NB4 (cell line): ENCODE measurements around the gene UXS1.
A peak's percentile ranks its signal among the peaks of the same experiment; 100 is the strongest.

ENCODE experiments used
- DNase-seq: peaks from one replicate; pipeline ENCODE4 v3.0.0; 2010; ENCODE audit warnings: low read depth
- H3K4me3 ChIP-seq: one replicate; pipeline ENCODE4 v1.5.1; 2011; ENCODE audit warnings: mild to moderate bottlenecking, low read depth, low read length, moderate library complexity
- MYC ChIP-seq: IDR thresholded peaks from 2 replicates; pipeline ENCODE4 v1.6.1; 2011; ENCODE audit warnings: low read depth, low read length
- POLR2A ChIP-seq: IDR thresholded peaks from 2 replicates; pipeline ENCODE4 v1.6.1; 2011; ENCODE audit warnings: mild to moderate bottlenecking; ENCODE audit not compliant: insufficient read length; ENCODE audit errors: extremely low read depth
- TF ChIP-seq, protein P1 (sequence below): IDR thresholded peaks from one replicate; pipeline ENCODE4 v1.5.1; 2012; ENCODE audit warnings: low read depth, low read length
- TF ChIP-seq, protein P2 (sequence below): IDR thresholded peaks from 2 replicates; pipeline ENCODE4 v1.6.1; 2011; ENCODE audit warnings: low read depth, low read length

The UXS1 gene

DNA sequence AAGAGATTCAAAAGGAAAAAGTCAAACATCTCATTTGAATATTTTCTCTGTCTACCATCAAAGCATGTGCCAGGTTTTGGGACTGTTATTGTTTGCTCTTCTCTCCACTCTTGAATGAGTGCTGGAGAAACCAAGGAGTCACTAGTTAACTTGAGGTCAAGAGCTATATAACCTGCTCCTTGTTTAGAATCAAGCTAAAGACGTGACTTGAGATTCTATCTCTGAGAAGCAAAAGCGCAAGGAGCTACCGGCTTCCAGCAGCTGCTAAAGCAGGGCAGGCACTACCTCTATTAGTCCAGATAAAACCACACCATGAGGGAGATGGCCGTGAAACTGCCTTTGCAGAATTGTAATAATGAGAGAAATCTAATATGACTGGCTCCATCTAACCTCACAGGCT, 36.0 kb downstream of the UXS1 start:
- no peak for DNase-seq
- no peak overlapping the region for H3K4me3 ChIP-seq
- TF ChIP-seq, protein P1, sequence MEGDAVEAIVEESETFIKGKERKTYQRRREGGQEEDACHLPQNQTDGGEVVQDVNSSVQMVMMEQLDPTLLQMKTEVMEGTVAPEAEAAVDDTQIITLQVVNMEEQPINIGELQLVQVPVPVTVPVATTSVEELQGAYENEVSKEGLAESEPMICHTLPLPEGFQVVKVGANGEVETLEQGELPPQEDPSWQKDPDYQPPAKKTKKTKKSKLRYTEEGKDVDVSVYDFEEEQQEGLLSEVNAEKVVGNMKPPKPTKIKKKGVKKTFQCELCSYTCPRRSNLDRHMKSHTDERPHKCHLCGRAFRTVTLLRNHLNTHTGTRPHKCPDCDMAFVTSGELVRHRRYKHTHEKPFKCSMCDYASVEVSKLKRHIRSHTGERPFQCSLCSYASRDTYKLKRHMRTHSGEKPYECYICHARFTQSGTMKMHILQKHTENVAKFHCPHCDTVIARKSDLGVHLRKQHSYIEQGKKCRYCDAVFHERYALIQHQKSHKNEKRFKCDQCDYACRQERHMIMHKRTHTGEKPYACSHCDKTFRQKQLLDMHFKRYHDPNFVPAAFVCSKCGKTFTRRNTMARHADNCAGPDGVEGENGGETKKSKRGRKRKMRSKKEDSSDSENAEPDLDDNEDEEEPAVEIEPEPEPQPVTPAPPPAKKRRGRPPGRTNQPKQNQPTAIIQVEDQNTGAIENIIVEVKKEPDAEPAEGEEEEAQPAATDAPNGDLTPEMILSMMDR = no peak
- TF ChIP-seq MYC (no peak), POLR2A (no peak)
- TF ChIP-seq, protein P2, sequence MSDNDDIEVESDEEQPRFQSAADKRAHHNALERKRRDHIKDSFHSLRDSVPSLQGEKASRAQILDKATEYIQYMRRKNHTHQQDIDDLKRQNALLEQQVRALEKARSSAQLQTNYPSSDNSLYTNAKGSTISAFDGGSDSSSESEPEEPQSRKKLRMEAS = no peak

- no peak overlapping the region for H3K4me3 ChIP-seq
- TF ChIP-seq, protein P2 = no peak
- TF ChIP-seq POLR2A = no peak
- no peak for DNase-seq
Observed at GRCh38 chr2:106157416-106157815, 36.7 kb downstream of the UXS1 start.

GRCh38 chr2:106156305-106157296, 37.5 kb downstream of the UXS1 start:
- H3K4me3 ChIP-seq = no peak overlapping the region
- TF ChIP-seq MYC (no peak), POLR2A (no peak)
- TF ChIP-seq, protein P1 = no peak
- TF ChIP-seq, protein P2 = no peak
- DNase-seq = peak; percentile 17

DNA sequence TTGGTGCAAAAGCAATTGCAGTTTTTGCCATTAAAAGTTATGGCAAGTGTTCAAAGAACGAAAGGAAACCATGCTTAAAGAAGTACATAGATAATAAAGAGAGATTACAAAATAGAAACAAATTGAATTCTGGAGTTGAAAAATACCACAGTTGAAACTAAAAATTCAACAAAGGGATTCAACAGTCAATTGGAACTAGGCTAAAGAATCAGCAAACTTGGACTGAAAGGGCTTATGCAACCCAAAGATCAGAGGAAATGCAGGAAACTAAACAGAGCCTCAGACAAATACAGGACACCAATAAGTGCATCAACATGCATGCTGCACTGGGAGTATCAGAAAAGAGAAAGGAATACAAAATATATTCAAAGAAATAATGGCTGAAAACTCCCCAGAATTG, 40.3 kb downstream of the UXS1 start:
- TF ChIP-seq, protein P1 = no peak
- TF ChIP-seq, protein P2 = no peak
- no peak for TF ChIP-seq MYC
- TF ChIP-seq POLR2A = no peak
- no peak for DNase-seq
- no peak overlapping the region for H3K4me3 ChIP-seq

DNA sequence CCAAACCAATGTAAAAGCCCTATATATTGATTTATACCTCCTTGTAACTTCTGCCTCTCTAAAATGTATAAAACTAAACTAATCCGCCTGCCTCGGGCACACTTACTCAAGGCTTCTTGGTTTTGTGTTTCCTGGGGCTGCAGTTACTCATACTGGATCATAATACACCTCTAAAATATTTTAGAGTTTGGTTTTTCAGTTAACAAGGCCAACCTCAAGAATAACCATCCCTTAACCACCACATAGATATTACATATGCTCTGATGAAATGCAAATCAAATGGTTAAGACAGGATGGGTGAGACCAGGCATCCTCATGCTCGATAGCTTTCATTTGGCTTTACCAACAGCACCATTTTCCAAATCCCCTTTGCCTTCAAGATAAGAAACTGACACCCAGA, 46.4 kb downstream of the UXS1 start:
- no peak for DNase-seq
- TF ChIP-seq, protein P2 = no peak
- TF ChIP-seq POLR2A (no peak), MYC (no peak)
- TF ChIP-seq, protein P1 = no peak
- no peak overlapping the region for H3K4me3 ChIP-seq

- H3K4me3 ChIP-seq = no peak overlapping the region
- TF ChIP-seq, protein P2 = no peak
- TF ChIP-seq, protein P1 = no peak
- TF ChIP-seq POLR2A (no peak), MYC (no peak)
- DNase-seq = no peak
Observed at GRCh38 chr2:106147159-106147558, 46.9 kb downstream of the UXS1 start.
